Keratinocyte (primary cell): ENCODE results near the gene C1orf53. TPM values are rescaled to one million over a fixed set of nuclear protein-coding genes. Genes with fewer than 3 reads are reported as not detected.

ENCODE experiments used
- DNase-seq: peaks from one replicate; pipeline ENCODE4 v3.0.0-alpha.2; 2011; ENCODE audit warnings: low read depth, missing footprints, low spot score
- FAIRE-seq: peaks from 2 replicates; lab custom pipeline; 2011; peaks lifted over from hg19 to GRCh38; lab: Jason Lieb, UNC
- H2AFZ ChIP-seq: 2 replicates; pipeline ENCODE4 v1.6.0; 2012; ENCODE audit warnings: low read length, control low read depth, inconsistent platforms; ENCODE audit not compliant: control insufficient read depth
- H3K27ac ChIP-seq: 2 replicates; pipeline ENCODE4 v1.5.1; 2011; ENCODE audit warnings: low read length; ENCODE audit not compliant: control insufficient read depth, insufficient read depth
- H3K27me3 ChIP-seq: 3 replicates; pipeline ENCODE4 v1.6.0; 2011; ENCODE audit warnings: low read length; ENCODE audit not compliant: control insufficient read depth, insufficient read depth; ENCODE audit errors: extremely low read depth
- H3K36me3 ChIP-seq, 2 experiments: 2 replicates in 1 of 2; 3 replicates in 1 of 2; pipeline ENCODE4 v1.5.1; 2011; ENCODE audit warnings: low read length in 2 of 2, mild to moderate bottlenecking in 1 of 2; ENCODE audit not compliant: control insufficient read depth in 2 of 2, insufficient read depth in 2 of 2; ENCODE audit errors: extremely low read depth in 1 of 2
- H3K4me1 ChIP-seq: 3 replicates; pipeline ENCODE4 v1.5.1; 2011; ENCODE audit warnings: low read length; ENCODE audit not compliant: control insufficient read depth, insufficient read depth; ENCODE audit errors: extremely low read depth
- H3K4me2 ChIP-seq: 3 replicates; pipeline ENCODE4 v1.6.0; 2011; ENCODE audit warnings: low read depth, low read length; ENCODE audit not compliant: control insufficient read depth, insufficient read depth; ENCODE audit errors: extremely low read depth
- H3K4me3 ChIP-seq, 3 experiments: fragments of 200-600 bp in 1 of 3; sonication (generic) in 1 of 3; 2 replicates in 2 of 3; 3 replicates in 1 of 3; pipeline ENCODE4 v1.5.1; 2011 to 2016; ENCODE audit warnings: low read length in 3 of 3, mild to moderate bottlenecking in 3 of 3, control low read depth in 2 of 3, inconsistent platforms in 1 of 3, low read depth in 1 of 3, mixed read lengths in 1 of 3, mixed run types in 1 of 3, moderate library complexity in 1 of 3; ENCODE audit not compliant: control insufficient read depth in 2 of 3, insufficient read depth in 2 of 3; ENCODE audit errors: extremely low read depth in 1 of 3
- H3K79me2 ChIP-seq: 2 replicates; pipeline ENCODE4 v1.6.0; 2012; ENCODE audit warnings: low read length; ENCODE audit not compliant: control insufficient read depth, insufficient read depth
- H3K9ac ChIP-seq: 3 replicates; pipeline ENCODE4 v1.6.0; 2011; ENCODE audit warnings: low read length; ENCODE audit not compliant: control insufficient read depth, insufficient read depth; ENCODE audit errors: extremely low read depth
- H3K9me1 ChIP-seq: 3 replicates; pipeline ENCODE4 v1.6.0; 2011; ENCODE audit warnings: low read length; ENCODE audit not compliant: control insufficient read depth, insufficient read depth; ENCODE audit errors: extremely low read depth
- H3K9me3 ChIP-seq: 2 replicates; pipeline ENCODE4 v1.5.1; 2012; ENCODE audit warnings: low read depth, low read length; ENCODE audit not compliant: control insufficient read depth
- H4K20me1 ChIP-seq: 3 replicates; pipeline ENCODE4 v1.6.0; 2011; ENCODE audit warnings: low read length; ENCODE audit not compliant: control insufficient read depth, insufficient read depth; ENCODE audit errors: extremely low read depth
- EZH2 ChIP-seq: IDR thresholded peaks from one replicate; pipeline ENCODE4 v1.6.1; 2012; ENCODE audit warnings: inconsistent platforms, mild to moderate bottlenecking, low read length, moderate library complexity
- dilution Hi-C: fragments of 300-500 bp; cut with MboI; formaldehyde crosslinking; loops from one replicate; pipeline ENCODE4 v1.7.0; 2020; ENCODE audit warnings: low sequenced_read_pairs; ENCODE audit not compliant: extremely low pct_ligation_motif_present
- polyA plus RNA-seq, 5 experiments: library from polyadenylated mRNA; depleted of rRNA in 3 of 5; stranded (reverse) in 3 of 5; stranded (forward) in 1 of 5; unstranded in 1 of 5; fragments of >200 nt; gene quantifications; 1 replicate in 1 of 5; 2 replicates in 3 of 5; 3 replicates in 1 of 5; pipeline versions ENCODE4 v1.2.1 to v1.2.3, GENCODE V29; 2011 to 2012; ENCODE audit warnings: missing spikeins in 2 of 5, low read depth in 1 of 5, low replicate concordance in 1 of 5
- TF ChIP-seq, protein P1 (sequence below), 3 experiments: IDR thresholded peaks in 1 of 3; conservative IDR thresholded peaks in 1 of 3; optimal IDR thresholded peaks in 1 of 3; 2 replicates in 2 of 3; 3 replicates in 1 of 3; pipeline versions ENCODE3 to v1.5.1; 2011; ENCODE audit warnings: low read length in 3 of 3, mild to moderate bottlenecking in 3 of 3, moderate library complexity in 2 of 3, control low read depth in 1 of 3, inconsistent platforms in 1 of 3; ENCODE audit not compliant: insufficient read depth in 2 of 3; ENCODE audit errors: extremely low read depth in 1 of 3

Gene C1orf53
- polyA plus RNA-seq, 1 donor (not counting 4 experiments of a cell fraction or from before 2014, with no cell fraction given), result 6.2 TPM

DNA sequence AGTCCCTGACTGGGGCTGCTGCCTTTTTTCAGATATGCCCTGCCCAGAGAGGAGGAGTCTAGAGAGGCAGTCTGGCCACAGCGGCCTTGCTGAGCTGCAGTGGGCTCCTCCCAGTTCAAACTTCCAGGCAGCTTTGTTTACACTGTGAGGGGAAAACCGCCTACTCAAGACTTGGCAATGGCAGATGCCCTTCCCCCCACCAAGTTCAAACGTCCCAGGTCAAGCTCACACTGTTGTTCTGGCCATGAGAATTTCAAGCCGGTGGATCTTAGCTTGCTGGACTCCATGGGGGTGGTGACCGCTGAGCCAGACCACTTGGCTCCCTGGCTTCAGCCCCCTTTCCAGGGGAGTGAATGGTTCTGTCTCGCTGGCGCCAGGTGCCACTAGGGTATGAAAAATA is 18.3 kb upstream of the C1orf53 start:
- Histone ChIP-seq H3K27ac (no peak overlapping the region), H3K27me3 (no peaks in the 10 kb centered on the region), H3K4me3 (no peak overlapping the region), H4K20me1 (no peaks in the 10 kb centered on the region), H3K9ac (no peak overlapping the region), H3K4me1 (no peaks in the 10 kb centered on the region), H3K79me2 (no peaks in the 10 kb centered on the region), H3K36me3 (no peaks in the 10 kb centered on the region), H3K4me2 (no peak overlapping the region), H3K9me3 (no peaks in the 10 kb centered on the region), H3K9me1 (no peaks in the 10 kb centered on the region), H2AFZ (no peak overlapping the region)
- no peak for DNase-seq
- TF ChIP-seq, protein P1, sequence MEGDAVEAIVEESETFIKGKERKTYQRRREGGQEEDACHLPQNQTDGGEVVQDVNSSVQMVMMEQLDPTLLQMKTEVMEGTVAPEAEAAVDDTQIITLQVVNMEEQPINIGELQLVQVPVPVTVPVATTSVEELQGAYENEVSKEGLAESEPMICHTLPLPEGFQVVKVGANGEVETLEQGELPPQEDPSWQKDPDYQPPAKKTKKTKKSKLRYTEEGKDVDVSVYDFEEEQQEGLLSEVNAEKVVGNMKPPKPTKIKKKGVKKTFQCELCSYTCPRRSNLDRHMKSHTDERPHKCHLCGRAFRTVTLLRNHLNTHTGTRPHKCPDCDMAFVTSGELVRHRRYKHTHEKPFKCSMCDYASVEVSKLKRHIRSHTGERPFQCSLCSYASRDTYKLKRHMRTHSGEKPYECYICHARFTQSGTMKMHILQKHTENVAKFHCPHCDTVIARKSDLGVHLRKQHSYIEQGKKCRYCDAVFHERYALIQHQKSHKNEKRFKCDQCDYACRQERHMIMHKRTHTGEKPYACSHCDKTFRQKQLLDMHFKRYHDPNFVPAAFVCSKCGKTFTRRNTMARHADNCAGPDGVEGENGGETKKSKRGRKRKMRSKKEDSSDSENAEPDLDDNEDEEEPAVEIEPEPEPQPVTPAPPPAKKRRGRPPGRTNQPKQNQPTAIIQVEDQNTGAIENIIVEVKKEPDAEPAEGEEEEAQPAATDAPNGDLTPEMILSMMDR (optimal IDR thresholded peaks at IDR 0.05 in 1 of 3, IDR thresholded peaks at IDR 0.05 in 1 of 3, conservative IDR thresholded peaks at IDR 0.05 in 1 of 3; ENCODE audit: extremely low read depth in 1 of 3, insufficient read depth in 2 of 3, low read length in 3 of 3), result no peak
- TF ChIP-seq EZH2, result no peak
- dilution Hi-C loops, result no loop called here
- FAIRE-seq, result no peak

DNA sequence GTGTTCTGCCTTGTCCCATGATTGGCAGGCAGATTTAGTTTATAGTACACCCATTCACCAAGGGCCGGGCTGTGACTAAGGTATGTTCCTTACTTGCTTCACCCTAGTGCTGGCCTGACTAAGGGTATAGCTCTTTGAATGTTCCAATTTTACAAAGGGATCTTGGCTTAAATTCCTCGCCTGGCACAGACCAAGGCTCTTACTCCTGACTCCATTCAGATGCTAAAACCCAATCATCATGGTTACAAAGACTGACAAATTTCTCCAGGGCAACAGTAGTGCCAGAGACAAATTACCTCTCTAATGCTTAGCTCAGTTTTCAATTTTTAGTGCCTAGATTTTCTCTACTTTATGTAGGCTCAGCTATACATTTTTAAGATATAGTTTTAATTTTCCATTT is 11.5 kb upstream of the C1orf53 start:
- peaks cover 6% of the 10 kb centered on the region for H3K27me3 ChIP-seq
- FAIRE-seq (no peak), DNase-seq (no peak)
- no peaks in the 10 kb centered on the region for H3K36me3 ChIP-seq
- H3K4me2 ChIP-seq, result no peak overlapping the region
- H3K9me1 ChIP-seq, result no peaks in the 10 kb centered on the region
- H3K79me2 ChIP-seq, result no peaks in the 10 kb centered on the region
- H3K4me1 ChIP-seq, result no peaks in the 10 kb centered on the region
- no peaks in the 10 kb centered on the region for H3K9me3 ChIP-seq
- H4K20me1 ChIP-seq, result no peaks in the 10 kb centered on the region
- dilution Hi-C loops, result no loop called here
- H3K4me3 ChIP-seq, result no peak overlapping the region
- H3K27ac ChIP-seq, result no peak overlapping the region
- no peak overlapping the region for H2AFZ ChIP-seq
- TF ChIP-seq EZH2, result no peak
- TF ChIP-seq, protein P1 (optimal IDR thresholded peaks at IDR 0.05 in 1 of 3, IDR thresholded peaks at IDR 0.05 in 1 of 3, conservative IDR thresholded peaks at IDR 0.05 in 1 of 3; ENCODE audit: extremely low read depth in 1 of 3, insufficient read depth in 2 of 3, low read length in 3 of 3), result no peak
- no peak overlapping the region for H3K9ac ChIP-seq
